Panc1 (cell line): ENCODE results near the gene TNNT3. TPM values are rescaled to one million over a fixed set of nuclear protein-coding genes. Genes with fewer than 3 reads are reported as not detected.

ENCODE experiments used
- ATAC-seq: fragments of 200-7000 bp; cut with Tn5 transposase; 2 replicates; pipeline ENCODE4 v1.9.1; 2020; ENCODE audit warnings: mild to moderate bottlenecking, moderate library complexity
- BruUV-seq: library from RNA; stranded (reverse); fragments of 400-500 nt; replicated peaks from 2 replicates; lab custom pipeline; 2021; lab: Mats Ljungman, UMichigan
- CTCF ChIA-PET: fragments of 300-600 bp; sonication (Branson Sonifier 250); formaldehyde crosslinking; loops from one replicate; lab custom pipeline; 2022; ENCODE audit warnings: antibody characterized with exemption; lab: Charles Lee
- POLR2A ChIA-PET: fragments of 300-600 bp; sonication (Branson Sonifier 250); formaldehyde crosslinking; loops from one replicate; lab custom pipeline; 2022; ENCODE audit warnings: antibody characterized with exemption; lab: Charles Lee
- DNase-seq: peaks from one replicate; pipeline ENCODE4 v3.0.0-alpha.2; 2010; ENCODE audit warnings: low read depth, low spot score
- H3K27ac ChIP-seq: 2 replicates; pipeline ENCODE4 v1.5.1; 2011; ENCODE audit warnings: mild to moderate bottlenecking, low read length, inconsistent platforms
- H3K27me3 ChIP-seq: fragments of 200-500 bp; sonication (Bioruptor generic); 2 replicates; pipeline ENCODE4 v1.6.0; 2014; ENCODE audit warnings: low read length, inconsistent platforms; ENCODE audit not compliant: control insufficient read depth, insufficient read depth
- H3K36me3 ChIP-seq: fragments of 200-500 bp; sonication (Bioruptor generic); 2 replicates; pipeline ENCODE4 v1.5.1; 2014; ENCODE audit warnings: inconsistent platforms, mild to moderate bottlenecking, low read length, moderate library complexity; ENCODE audit not compliant: control insufficient read depth, insufficient read depth
- H3K4me1 ChIP-seq: 2 replicates; pipeline ENCODE4 v1.5.1; 2011; ENCODE audit warnings: inconsistent platforms, mild to moderate bottlenecking, low read length, moderate library complexity; ENCODE audit not compliant: control insufficient read depth, insufficient read depth
- H3K4me3 ChIP-seq, 2 experiments: 2 replicates each; pipeline ENCODE4 v1.5.1; 2011 to 2012; ENCODE audit warnings: low read depth in 2 of 2, low read length in 2 of 2, mild to moderate bottlenecking in 2 of 2, inconsistent platforms in 1 of 2, moderate library complexity in 1 of 2
- H3K9me3 ChIP-seq: fragments of 200-500 bp; sonication (Bioruptor generic); 2 replicates; pipeline ENCODE4 v1.5.1; 2014; ENCODE audit warnings: low read depth, mild to moderate bottlenecking, inconsistent platforms, low read length, moderate library complexity; ENCODE audit not compliant: control insufficient read depth, insufficient read depth
- CTCF ChIP-seq: fragments of 450-650 bp; IDR thresholded peaks from 2 replicates; pipeline ENCODE4 v1.5.1; 2017; ENCODE audit warnings: mild to moderate bottlenecking
- POLR2AphosphoS5 ChIP-seq: IDR thresholded peaks from 2 replicates; pipeline ENCODE4 v1.6.1; 2012; ENCODE audit warnings: mild to moderate bottlenecking, low read depth, low read length, moderate library complexity
- SIN3A ChIP-seq: IDR thresholded peaks from 2 replicates; pipeline ENCODE4 v1.6.1; 2012; ENCODE audit warnings: low read depth, mild to moderate bottlenecking, low read length, moderate library complexity, borderline replicate concordance; ENCODE audit not compliant: insufficient read depth
- TCF7L2 ChIP-seq: IDR thresholded peaks from 2 replicates; pipeline ENCODE4 v1.6.1; 2011; ENCODE audit warnings: mild to moderate bottlenecking, low read depth, low read length, inconsistent platforms
- in situ Hi-C: cut with HindIII; loops from 2 replicates; pipeline ENCODE4 v1.10.0; 2016; ENCODE audit warnings: low sequenced_read_pairs, low pct_unique_long_range_greater_than_20kb
- intact Hi-C: fragments of 100-400 bp; cut with micrococcal nuclease; formaldehyde crosslinking; loops from one replicate; pipeline ENCODE4 v1.10.0; 2022; ENCODE audit not compliant: unreplicated experiment
- total RNA-seq: library from RNA; stranded (reverse); gene quantifications from one replicate; pipeline ENCODE4 v1.2.1, GENCODE V29; 2021; ENCODE audit not compliant: unreplicated experiment
- TF ChIP-seq, protein P1 (sequence below), 2 experiments: IDR thresholded peaks; 2 replicates each; pipeline ENCODE4 v1.6.1; 2011 to 2012; ENCODE audit warnings: low read depth in 2 of 2, control low read depth in 1 of 2, low read length in 1 of 2, mild to moderate bottlenecking in 1 of 2, moderate library complexity in 1 of 2; ENCODE audit not compliant: insufficient read depth in 1 of 2

The TNNT3 gene
- total RNA-seq, 1 experiment from 2014 or later: 0.41 TPM

GRCh38 chr11:1968454-1969002 lies 49.0 kb downstream of the TNNT3 start (continued):
- TF ChIP-seq, protein P1, sequence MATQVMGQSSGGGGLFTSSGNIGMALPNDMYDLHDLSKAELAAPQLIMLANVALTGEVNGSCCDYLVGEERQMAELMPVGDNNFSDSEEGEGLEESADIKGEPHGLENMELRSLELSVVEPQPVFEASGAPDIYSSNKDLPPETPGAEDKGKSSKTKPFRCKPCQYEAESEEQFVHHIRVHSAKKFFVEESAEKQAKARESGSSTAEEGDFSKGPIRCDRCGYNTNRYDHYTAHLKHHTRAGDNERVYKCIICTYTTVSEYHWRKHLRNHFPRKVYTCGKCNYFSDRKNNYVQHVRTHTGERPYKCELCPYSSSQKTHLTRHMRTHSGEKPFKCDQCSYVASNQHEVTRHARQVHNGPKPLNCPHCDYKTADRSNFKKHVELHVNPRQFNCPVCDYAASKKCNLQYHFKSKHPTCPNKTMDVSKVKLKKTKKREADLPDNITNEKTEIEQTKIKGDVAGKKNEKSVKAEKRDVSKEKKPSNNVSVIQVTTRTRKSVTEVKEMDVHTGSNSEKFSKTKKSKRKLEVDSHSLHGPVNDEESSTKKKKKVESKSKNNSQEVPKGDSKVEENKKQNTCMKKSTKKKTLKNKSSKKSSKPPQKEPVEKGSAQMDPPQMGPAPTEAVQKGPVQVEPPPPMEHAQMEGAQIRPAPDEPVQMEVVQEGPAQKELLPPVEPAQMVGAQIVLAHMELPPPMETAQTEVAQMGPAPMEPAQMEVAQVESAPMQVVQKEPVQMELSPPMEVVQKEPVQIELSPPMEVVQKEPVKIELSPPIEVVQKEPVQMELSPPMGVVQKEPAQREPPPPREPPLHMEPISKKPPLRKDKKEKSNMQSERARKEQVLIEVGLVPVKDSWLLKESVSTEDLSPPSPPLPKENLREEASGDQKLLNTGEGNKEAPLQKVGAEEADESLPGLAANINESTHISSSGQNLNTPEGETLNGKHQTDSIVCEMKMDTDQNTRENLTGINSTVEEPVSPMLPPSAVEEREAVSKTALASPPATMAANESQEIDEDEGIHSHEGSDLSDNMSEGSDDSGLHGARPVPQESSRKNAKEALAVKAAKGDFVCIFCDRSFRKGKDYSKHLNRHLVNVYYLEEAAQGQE (IDR thresholded peaks at IDR 0.05; ENCODE audit: insufficient read depth in 1 of 2, low read depth in 2 of 2, low read length in 1 of 2): no peak

GRCh38 chr11:1969035-1969434 lies 49.5 kb downstream of the TNNT3 start:
- Histone ChIP-seq H3K36me3 (no peaks in the 10 kb centered on the region), H3K27me3 (no peaks in the 10 kb centered on the region), H3K4me3 (no peak overlapping the region), H3K4me1 (no peaks in the 10 kb centered on the region), H3K9me3 (no peaks in the 10 kb centered on the region), H3K27ac (no peak overlapping the region)
- DNase-seq (no peak), ATAC-seq (peak; percentile 72)
- in situ Hi-C loops (no loop called here), intact Hi-C loops (no loop called here)
- CTCF ChIA-PET: interaction anchor here (0.6 to 0.9 kb wide), 5 partner anchors 25 to 183 kb away, joined by 3 to 4 read pairs (median 3); no protein-coding TSS in a partner anchor
- TF ChIP-seq, protein P1 (IDR thresholded peaks at IDR 0.05; ENCODE audit: insufficient read depth in 1 of 2, low read depth in 2 of 2, low read length in 1 of 2): no peak
- TF ChIP-seq SIN3A (no peak), TCF7L2 (no peak), CTCF (no peak), POLR2AphosphoS5 (no peak)
- BruUV-seq: no TSS peak
- POLR2A ChIA-PET: no interaction called here

DNA sequence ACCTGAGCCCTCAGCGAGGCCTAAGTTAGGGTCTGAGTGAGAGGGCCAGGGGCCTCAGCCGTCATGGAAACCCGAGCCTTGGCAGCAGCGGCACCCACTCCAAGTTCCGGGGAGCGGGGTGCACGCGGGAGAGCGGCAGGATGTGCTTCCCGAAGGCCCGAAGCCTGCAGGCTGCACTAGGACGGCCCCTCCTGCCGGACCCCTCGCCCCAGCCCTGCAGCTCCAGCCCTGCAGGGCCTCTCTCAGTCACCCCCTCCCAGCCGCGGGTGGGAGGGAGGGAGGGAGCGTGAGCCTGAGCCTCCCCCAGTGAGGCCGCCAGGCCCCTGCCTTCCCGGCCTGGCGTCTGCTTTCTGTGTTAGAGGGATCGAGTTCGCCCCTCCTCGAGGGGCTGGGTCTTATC lies 50.3 kb downstream of the TNNT3 start:
- ATAC-seq: no peak
- POLR2A ChIA-PET: no interaction called here
- H3K27me3 ChIP-seq: no peaks in the 10 kb centered on the region
- intact Hi-C loops (no loop called here), in situ Hi-C loops (no loop called here)
- BruUV-seq: no TSS peak
- H3K4me1 ChIP-seq: no peaks in the 10 kb centered on the region
- no peaks in the 10 kb centered on the region for H3K9me3 ChIP-seq
- TF ChIP-seq SIN3A (no peak), TCF7L2 (no peak), POLR2AphosphoS5 (no peak), CTCF (no peak)
- TF ChIP-seq, protein P1 (IDR thresholded peaks at IDR 0.05; ENCODE audit: insufficient read depth in 1 of 2, low read depth in 2 of 2, low read length in 1 of 2): no peak
- H3K36me3 ChIP-seq: no peaks in the 10 kb centered on the region
- H3K27ac ChIP-seq: no peak overlapping the region
- DNase-seq: no peak
- CTCF ChIA-PET: interaction anchor here (0.6 to 1.4 kb wide), 6 partner anchors 22 to 182 kb away, joined by 3 to 13 read pairs (median 4); no protein-coding TSS in a partner anchor
- no peak overlapping the region for H3K4me3 ChIP-seq
